Keratinocyte (primary cell): ENCODE data around the gene PDX1. TPM values are rescaled to one million over a fixed set of nuclear protein-coding genes. Genes with fewer than 3 reads are reported as not detected.
A peak's percentile ranks its signal among the peaks of the same experiment; 100 is the strongest.

ENCODE experiments used
- DNase-seq: peaks from one replicate; pipeline ENCODE4 v3.0.0-alpha.2; 2011; ENCODE audit warnings: low read depth, missing footprints, low spot score
- FAIRE-seq: peaks from 2 replicates; lab custom pipeline; 2011; peaks lifted over from hg19 to GRCh38; lab: Jason Lieb, UNC
- H2AFZ ChIP-seq: 2 replicates; pipeline ENCODE4 v1.6.0; 2012; ENCODE audit warnings: low read length, control low read depth, inconsistent platforms; ENCODE audit not compliant: control insufficient read depth
- H3K27ac ChIP-seq: 2 replicates; pipeline ENCODE4 v1.5.1; 2011; ENCODE audit warnings: low read length; ENCODE audit not compliant: control insufficient read depth, insufficient read depth
- H3K27me3 ChIP-seq: 3 replicates; pipeline ENCODE4 v1.6.0; 2011; ENCODE audit warnings: low read length; ENCODE audit not compliant: control insufficient read depth, insufficient read depth; ENCODE audit errors: extremely low read depth
- H3K36me3 ChIP-seq, 2 experiments: 2 replicates in 1 of 2; 3 replicates in 1 of 2; pipeline ENCODE4 v1.5.1; 2011; ENCODE audit warnings: low read length in 2 of 2, mild to moderate bottlenecking in 1 of 2; ENCODE audit not compliant: control insufficient read depth in 2 of 2, insufficient read depth in 2 of 2; ENCODE audit errors: extremely low read depth in 1 of 2
- H3K4me1 ChIP-seq: 3 replicates; pipeline ENCODE4 v1.5.1; 2011; ENCODE audit warnings: low read length; ENCODE audit not compliant: control insufficient read depth, insufficient read depth; ENCODE audit errors: extremely low read depth
- H3K4me2 ChIP-seq: 3 replicates; pipeline ENCODE4 v1.6.0; 2011; ENCODE audit warnings: low read depth, low read length; ENCODE audit not compliant: control insufficient read depth, insufficient read depth; ENCODE audit errors: extremely low read depth
- H3K4me3 ChIP-seq, 3 experiments: fragments of 200-600 bp in 1 of 3; sonication (generic) in 1 of 3; 2 replicates in 2 of 3; 3 replicates in 1 of 3; pipeline ENCODE4 v1.5.1; 2011 to 2016; ENCODE audit warnings: low read length in 3 of 3, mild to moderate bottlenecking in 3 of 3, control low read depth in 2 of 3, inconsistent platforms in 1 of 3, low read depth in 1 of 3, mixed read lengths in 1 of 3, mixed run types in 1 of 3, moderate library complexity in 1 of 3; ENCODE audit not compliant: control insufficient read depth in 2 of 3, insufficient read depth in 2 of 3; ENCODE audit errors: extremely low read depth in 1 of 3
- H3K79me2 ChIP-seq: 2 replicates; pipeline ENCODE4 v1.6.0; 2012; ENCODE audit warnings: low read length; ENCODE audit not compliant: control insufficient read depth, insufficient read depth
- H3K9ac ChIP-seq: 3 replicates; pipeline ENCODE4 v1.6.0; 2011; ENCODE audit warnings: low read length; ENCODE audit not compliant: control insufficient read depth, insufficient read depth; ENCODE audit errors: extremely low read depth
- H3K9me1 ChIP-seq: 3 replicates; pipeline ENCODE4 v1.6.0; 2011; ENCODE audit warnings: low read length; ENCODE audit not compliant: control insufficient read depth, insufficient read depth; ENCODE audit errors: extremely low read depth
- H3K9me3 ChIP-seq: 2 replicates; pipeline ENCODE4 v1.5.1; 2012; ENCODE audit warnings: low read depth, low read length; ENCODE audit not compliant: control insufficient read depth
- H4K20me1 ChIP-seq: 3 replicates; pipeline ENCODE4 v1.6.0; 2011; ENCODE audit warnings: low read length; ENCODE audit not compliant: control insufficient read depth, insufficient read depth; ENCODE audit errors: extremely low read depth
- CTCF ChIP-seq, 3 experiments: IDR thresholded peaks in 1 of 3; conservative IDR thresholded peaks in 1 of 3; optimal IDR thresholded peaks in 1 of 3; 2 replicates in 2 of 3; 3 replicates in 1 of 3; pipeline versions ENCODE3 to v1.5.1; 2011; ENCODE audit warnings: low read length in 3 of 3, mild to moderate bottlenecking in 3 of 3, moderate library complexity in 2 of 3, control low read depth in 1 of 3, inconsistent platforms in 1 of 3; ENCODE audit not compliant: insufficient read depth in 2 of 3; ENCODE audit errors: extremely low read depth in 1 of 3
- EZH2 ChIP-seq: IDR thresholded peaks from one replicate; pipeline ENCODE4 v1.6.1; 2012; ENCODE audit warnings: inconsistent platforms, mild to moderate bottlenecking, low read length, moderate library complexity
- dilution Hi-C: fragments of 300-500 bp; cut with MboI; formaldehyde crosslinking; loops from one replicate; pipeline ENCODE4 v1.7.0; 2020; ENCODE audit warnings: low sequenced_read_pairs; ENCODE audit not compliant: extremely low pct_ligation_motif_present
- polyA plus RNA-seq, 5 experiments: library from polyadenylated mRNA; depleted of rRNA in 3 of 5; stranded (reverse) in 3 of 5; stranded (forward) in 1 of 5; unstranded in 1 of 5; fragments of >200 nt; gene quantifications; 1 replicate in 1 of 5; 2 replicates in 3 of 5; 3 replicates in 1 of 5; pipeline versions ENCODE4 v1.2.1 to v1.2.3, GENCODE V29; 2011 to 2012; ENCODE audit warnings: missing spikeins in 2 of 5, low read depth in 1 of 5, low replicate concordance in 1 of 5

The PDX1 gene
- polyA plus RNA-seq, 1 donor (not counting 4 experiments of a cell fraction or from before 2014, with no cell fraction given) = not detected

- Histone ChIP-seq H3K4me3 (no peak overlapping the region), H2AFZ (no peak overlapping the region), H4K20me1 (peaks cover 5% of the 10 kb centered on the region), H3K27me3 (peaks cover 93% of the 10 kb centered on the region), H3K4me2 (no peak overlapping the region), H3K79me2 (no peaks in the 10 kb centered on the region), H3K4me1 (no peaks in the 10 kb centered on the region), H3K27ac (no peak overlapping the region), H3K9ac (no peak overlapping the region), H3K9me1 (no peaks in the 10 kb centered on the region), H3K36me3 (no peaks in the 10 kb centered on the region), H3K9me3 (peaks cover 2% of the 10 kb centered on the region)
- no peak for DNase-seq
- TF ChIP-seq EZH2 (peak; percentile 75), CTCF (optimal IDR thresholded peaks at IDR 0.05 in 1 of 3, IDR thresholded peaks at IDR 0.05 in 1 of 3, conservative IDR thresholded peaks at IDR 0.05 in 1 of 3; ENCODE audit: extremely low read depth in 1 of 3, insufficient read depth in 2 of 3, low read length in 3 of 3) (no peak)
- dilution Hi-C loops = no loop called here
- no peak for FAIRE-seq
These were observed 7.0 kb downstream of the PDX1 start for GRCh38 chr13:27926644-27927434.

- Histone ChIP-seq H3K27ac (no peak overlapping the region), H3K9ac (no peak overlapping the region), H3K4me1 (no peaks in the 10 kb centered on the region), H3K4me3 (no peak overlapping the region), H4K20me1 (peaks cover 5% of the 10 kb centered on the region), H3K4me2 (no peak overlapping the region), H3K36me3 (no peaks in the 10 kb centered on the region), H3K9me1 (no peaks in the 10 kb centered on the region), H3K27me3 (peaks cover 90% of the 10 kb centered on the region), H3K79me2 (no peaks in the 10 kb centered on the region), H2AFZ (no peak overlapping the region), H3K9me3 (peaks cover 2% of the 10 kb centered on the region)
- dilution Hi-C loops = no loop called here
- DNase-seq = no peak
- TF ChIP-seq CTCF (optimal IDR thresholded peaks at IDR 0.05 in 1 of 3, IDR thresholded peaks at IDR 0.05 in 1 of 3, conservative IDR thresholded peaks at IDR 0.05 in 1 of 3; ENCODE audit: extremely low read depth in 1 of 3, insufficient read depth in 2 of 3, low read length in 3 of 3) = no peak
- peak; percentile 68 for TF ChIP-seq EZH2
- FAIRE-seq = no peak
These were observed 7.9 kb downstream of the PDX1 start for GRCh38 chr13:27927444-27928352.
